GM21576 (cell line): ENCODE measurements around the gene PHF21A.
A peak's percentile ranks its signal among the peaks of the same experiment; 100 is the strongest.
"Not testable (repeated sequence)": the region's sequence is repeated elsewhere in the genome, so short reads cannot be mapped to it uniquely, and the experiment has no call there.

Source experiments
- ATAC-seq: cut with Tn5 transposase; IDR thresholded peaks from one replicate; pipeline ENCODE4 v1.9.1; 2021; ENCODE audit warnings: mild to moderate bottlenecking, moderate library complexity; ENCODE audit not compliant: unreplicated experiment

PHF21A gene

GRCh38 chr11:45988921-45989320 is 132.3 kb downstream of the PHF21A start:
- ATAC-seq = no peak

- no peak for ATAC-seq
These were observed 136.0 kb downstream of the PHF21A start for GRCh38 chr11:45985212-45985611.

GRCh38 chr11:45984192-45984591 is 137.1 kb downstream of the PHF21A start:
- no peak for ATAC-seq

GRCh38 chr11:45983471-45983845 is 137.8 kb downstream of the PHF21A start:
- ATAC-seq = no peak

- no peak for ATAC-seq
These were observed 138.4 kb downstream of the PHF21A start for GRCh38 chr11:45982656-45983470.

GRCh38 chr11:45981826-45982225 is 139.4 kb downstream of the PHF21A start:
- ATAC-seq = not testable (repeated sequence)

GRCh38 chr11:45974806-45975205 is 146.4 kb downstream of the PHF21A start:
- ATAC-seq = no peak

- ATAC-seq = no peak
These were observed 147.7 kb downstream of the PHF21A start for GRCh38 chr11:45973601-45974000.

GRCh38 chr11:45968901-45969300 is 152.4 kb downstream of the PHF21A start:
- ATAC-seq = no peak

- ATAC-seq = no peak
These were observed 153.7 kb downstream of the PHF21A start for GRCh38 chr11:45967506-45967905.

GRCh38 chr11:45964911-45965389 is 156.3 kb downstream of the PHF21A start:
- peak; percentile 73 for ATAC-seq

GRCh38 chr11:45961751-45962240 is 159.5 kb downstream of the PHF21A start:
- ATAC-seq = no peak

GRCh38 chr11:45960387-45961095 is 160.7 kb downstream of the PHF21A start:
- ATAC-seq = no peak

- ATAC-seq = no peak
These were observed 161.4 kb downstream of the PHF21A start for GRCh38 chr11:45959851-45960250.

- ATAC-seq = no peak
These were observed 171.3 kb downstream of the PHF21A start for GRCh38 chr11:45949992-45950407.

GRCh38 chr11:45948356-45948755 is 172.9 kb downstream of the PHF21A start:
- no peak for ATAC-seq

GRCh38 chr11:45947885-45948284 is 173.4 kb downstream of the PHF21A start:
- no peak for ATAC-seq

- no peak for ATAC-seq
These were observed 175.8 kb downstream of the PHF21A start for GRCh38 chr11:45945397-45945999.

GRCh38 chr11:45942381-45942780 is 178.9 kb downstream of the PHF21A start:
- ATAC-seq = no peak

- no peak for ATAC-seq
These were observed 180.0 kb downstream of the PHF21A start for GRCh38 chr11:45941285-45941684.

- ATAC-seq = no peak
These were observed 181.4 kb downstream of the PHF21A start for GRCh38 chr11:45939836-45940235.
